SH-SY5Y (cell line): ENCODE results near the gene USP47.

ENCODE experiments used
- GATA2 ChIP-seq: IDR thresholded peaks from 2 replicates; pipeline ENCODE4 v1.6.1; 2011; ENCODE audit warnings: mild to moderate bottlenecking, low read depth, low read length
- GATA3 ChIP-seq: IDR thresholded peaks from 2 replicates; pipeline ENCODE4 v1.6.1; 2011; ENCODE audit warnings: low read depth, mild to moderate bottlenecking, low read length, moderate library complexity

GRCh38 chr11:11929920-11930319 is 88.1 kb downstream of the USP47 start:
- TF ChIP-seq GATA2, result no peak
- TF ChIP-seq GATA3, result no peak
